Head of caudate nucleus (tissue), 42 donors: ENCODE data around the gene AKAP5.
"Not testable (repeated sequence)": the region's sequence is repeated elsewhere in the genome, so short reads cannot be mapped to it uniquely, and the experiment has no call there.

Experiments used
- DNase-seq, 42 donors: peaks; one replicate each; pipeline versions ENCODE4 v3.0.0 to v3.0.0-alpha.2; 2020 to 2021; ENCODE audit warnings: mixed read lengths in 7 of 42
- intact Hi-C: fragments of 100-400 bp; cut with DNase I; formaldehyde crosslinking; loops from one replicate; pipeline ENCODE4 v1.15.0; 2022

Gene AKAP5

GRCh38 chr14:64516969-64517368 is 51.7 kb downstream of the AKAP5 start:
- intact Hi-C loops, result no loop called here
- DNase-seq, result no peak

GRCh38 chr14:64517667-64518066 is 52.4 kb downstream of the AKAP5 start:
- DNase-seq, intact Hi-C loops: not testable (repeated sequence)

- no peak for DNase-seq
- intact Hi-C loops, result no loop called here
These were observed 52.9 kb downstream of the AKAP5 start for GRCh38 chr14:64518229-64518628.

GRCh38 chr14:64520699-64521098 is 55.4 kb downstream of the AKAP5 start:
- intact Hi-C loops, result no loop called here
- no peak for DNase-seq

- DNase-seq, result no peak
- intact Hi-C loops, result no loop called here
These were observed 57.5 kb downstream of the AKAP5 start for GRCh38 chr14:64522591-64523355.
